ENCODE data around the gene PHLDB2.

The PHLDB2 gene

GRCh38 chr3:111936191-111936841 is 77.3 kb downstream of the PHLDB2 start:
- no peak for TF ChIP-seq POLR2AphosphoS5 (IDR thresholded peaks at IDR 0.05; ENCODE audit: low read depth, low read length)
- no peak for TF ChIP-seq SIN3A (IDR thresholded peaks at IDR 0.05; ENCODE audit: borderline replicate concordance, insufficient read depth, low read length)
- no peak for TF ChIP-seq FOXP2 (optimal IDR thresholded peaks at IDR 0.05; ENCODE audit: borderline replicate concordance, extremely low read depth, extremely low read length, insufficient read depth)
- TF ChIP-seq TAF1 (IDR thresholded peaks at IDR 0.05; ENCODE audit: borderline replicate concordance, insufficient read depth, low read length): no peak
- no peak for TF ChIP-seq REST (IDR thresholded peaks at IDR 0.05; ENCODE audit: insufficient read depth in 1 of 2, low read depth in 2 of 2, low read length in 2 of 2)

- no peak for TF ChIP-seq FOXP2 (optimal IDR thresholded peaks at IDR 0.05; ENCODE audit: borderline replicate concordance, extremely low read depth, extremely low read length, insufficient read depth)
- no peak for TF ChIP-seq TAF1 (IDR thresholded peaks at IDR 0.05; ENCODE audit: borderline replicate concordance, insufficient read depth, low read length)
- TF ChIP-seq POLR2AphosphoS5 (IDR thresholded peaks at IDR 0.05; ENCODE audit: low read depth, low read length): no peak
- TF ChIP-seq REST (IDR thresholded peaks at IDR 0.05; ENCODE audit: insufficient read depth in 1 of 2, low read depth in 2 of 2, low read length in 2 of 2): no peak
- no peak for TF ChIP-seq SIN3A (IDR thresholded peaks at IDR 0.05; ENCODE audit: borderline replicate concordance, insufficient read depth, low read length)
These were observed 77.9 kb downstream of the PHLDB2 start for GRCh38 chr3:111936967-111937366.

GRCh38 chr3:111937871-111938270 is 78.8 kb downstream of the PHLDB2 start:
- TF ChIP-seq POLR2AphosphoS5 (IDR thresholded peaks at IDR 0.05; ENCODE audit: low read depth, low read length): no peak
- no peak for TF ChIP-seq FOXP2 (optimal IDR thresholded peaks at IDR 0.05; ENCODE audit: borderline replicate concordance, extremely low read depth, extremely low read length, insufficient read depth)
- no peak for TF ChIP-seq REST (IDR thresholded peaks at IDR 0.05; ENCODE audit: insufficient read depth in 1 of 2, low read depth in 2 of 2, low read length in 2 of 2)
- no peak for TF ChIP-seq SIN3A (IDR thresholded peaks at IDR 0.05; ENCODE audit: borderline replicate concordance, insufficient read depth, low read length)

- TF ChIP-seq FOXP2 (optimal IDR thresholded peaks at IDR 0.05; ENCODE audit: borderline replicate concordance, extremely low read depth, extremely low read length, insufficient read depth) (no peak), TAF1 (IDR thresholded peaks at IDR 0.05; ENCODE audit: borderline replicate concordance, insufficient read depth, low read length) (no peak), POLR2AphosphoS5 (IDR thresholded peaks at IDR 0.05; ENCODE audit: low read depth, low read length) (no peak), SIN3A (IDR thresholded peaks at IDR 0.05; ENCODE audit: borderline replicate concordance, insufficient read depth, low read length) (no peak), REST (IDR thresholded peaks at IDR 0.05; ENCODE audit: insufficient read depth in 1 of 2, low read depth in 2 of 2, low read length in 2 of 2) (no peak)
These were observed 80.8 kb downstream of the PHLDB2 start for GRCh38 chr3:111939873-111940272.
